Upper lobe of left lung (tissue), 4 donors: ENCODE data around the gene ZBTB22.

Source experiments
- CTCF ChIP-seq, 6 experiments: fragments of 450-650 bp in 4 of 6; fragments of 200-600 bp in 2 of 6; sonication (generic) in 2 of 6; IDR thresholded peaks; one replicate each; pipeline ENCODE4 v1.5.1; 2016 to 2019; ENCODE audit warnings: antibody characterized with exemption in 6 of 6
- POLR2AphosphoS5 ChIP-seq, 2 donors: sonication (generic); formaldehyde crosslinking; IDR thresholded peaks; one replicate each; pipeline ENCODE4 v1.5.1; 2017; ENCODE audit warnings: antibody characterized with exemption in 2 of 2

DNA sequence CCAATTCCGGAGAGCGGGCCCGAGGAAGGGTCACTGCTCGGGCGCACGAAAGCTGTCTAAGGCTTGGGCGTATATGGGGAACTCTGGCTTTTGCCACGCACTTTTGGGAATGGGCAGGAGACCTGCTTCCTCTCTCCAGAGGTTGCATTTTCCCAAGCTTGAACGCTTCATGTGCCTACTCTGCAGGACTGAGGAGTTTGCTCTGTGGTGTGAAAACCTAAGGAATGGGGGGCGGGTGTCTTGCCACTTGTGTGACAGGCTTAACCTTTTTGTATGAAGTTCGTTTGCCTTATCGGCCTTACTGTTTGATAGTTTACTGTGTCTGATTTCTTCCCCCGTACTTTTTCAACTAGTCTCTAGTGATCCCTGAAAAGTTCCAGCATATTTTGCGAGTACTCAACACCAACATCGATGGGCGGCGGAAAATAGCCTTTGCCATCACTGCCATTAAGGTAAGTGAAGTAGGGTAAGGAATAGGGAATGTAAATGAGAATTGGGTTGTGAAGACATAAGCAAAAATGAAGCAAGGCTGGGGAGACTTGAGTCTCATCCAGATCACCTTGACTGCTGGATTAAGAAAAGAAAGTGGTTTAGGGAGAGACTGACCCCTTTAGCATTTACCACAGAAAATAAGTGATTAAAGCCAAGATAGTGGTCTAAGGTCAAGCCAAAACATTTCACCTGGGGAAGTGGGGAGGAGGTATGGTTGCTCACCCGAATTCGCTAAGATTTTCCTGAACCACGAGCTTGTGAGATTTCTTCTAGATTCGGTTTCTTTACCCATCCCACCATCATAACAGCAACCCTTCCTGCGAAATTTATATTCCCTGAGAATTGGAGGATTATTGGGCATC is 45.0 kb downstream of the ZBTB22 start:
- TF ChIP-seq POLR2AphosphoS5 (IDR thresholded peaks at IDR 0.05) (no peak), CTCF (IDR thresholded peaks at IDR 0.05) (no peak)
